ENCODE results near the gene SYCP2. TPM values are rescaled to one million over a fixed set of nuclear protein-coding genes. Genes with fewer than 3 reads are reported as not detected.

Gene SYCP2
- total RNA-seq, 1 experiment from 2014 or later = 0.70 TPM

- Mint-ChIP-seq H3K4me3 (no peak overlapping the region), H3K27ac (no peak overlapping the region), H3K36me3 (ENCODE audit: insufficient read depth in 1 of 3, low read depth in 3 of 3) (no peaks in the 10 kb centered on the region), H3K4me1 (peaks cover 0 to under 1% of the 10 kb centered on the region in 2 experiments; a peak in 1 of 4 replicates), H3K27me3 (ENCODE audit: low read depth) (peaks cover 2% of the 10 kb centered on the region), H3K9me3 (no peaks in the 10 kb centered on the region)
- no peak for DNase-seq
- H3K27me3 ChIP-seq (ENCODE audit: insufficient read depth, low read length) = no peaks in the 10 kb centered on the region
- H2BK20ac ChIP-seq (ENCODE audit: low read depth, low read length, poor library complexity, severe bottlenecking) = no peak overlapping the region
- H3K4me1 ChIP-seq (ENCODE audit: insufficient read depth, low read length) = no peaks in the 10 kb centered on the region
- H3K14ac ChIP-seq (ENCODE audit: insufficient read depth, low read length) = no peak overlapping the region
- H3K9ac ChIP-seq (ENCODE audit: extremely low read depth, insufficient read length, low read length) = no peak overlapping the region
- H3K23ac ChIP-seq (ENCODE audit: insufficient read length, low read depth, low read length) = no peak overlapping the region
- H2BK120ac ChIP-seq (ENCODE audit: low read depth, low read length, poor library complexity, severe bottlenecking) = no peak overlapping the region
- H3K27ac ChIP-seq (ENCODE audit: insufficient read length, low read depth, low read length) = no peak overlapping the region
- no peaks in the 10 kb centered on the region for H3K23me2 ChIP-seq (ENCODE audit: insufficient read length, low read depth, low read length, poor library complexity, severe bottlenecking)
- H3K4me2 ChIP-seq (ENCODE audit: insufficient read depth, insufficient read length, low read length) = no peak overlapping the region
- H3T11ph ChIP-seq (ENCODE audit: low read length) = no peak overlapping the region
- H4K20me1 ChIP-seq (ENCODE audit: control insufficient read depth, insufficient read depth, insufficient read length) = no peaks in the 10 kb centered on the region
- H2BK15ac ChIP-seq (ENCODE audit: low read depth, low read length) = no peak overlapping the region
- no peaks in the 10 kb centered on the region for H3K79me2 ChIP-seq (ENCODE audit: insufficient read depth, low read length)
- H4K91ac ChIP-seq (ENCODE audit: insufficient read length, low read depth, low read length) = no peak overlapping the region
- no peak overlapping the region for H2BK5ac ChIP-seq (ENCODE audit: insufficient read length, low read length)
- no CpG with 5 or more reads among the region's 1 CpG for WGBS (ENCODE audit: extremely low coverage, insufficient read length, low lambda C conversion rate)
- no peaks in the 10 kb centered on the region for H3K79me1 ChIP-seq (ENCODE audit: insufficient read depth, low read depth, low read length, poor library complexity, severe bottlenecking)
- TF ChIP-seq CTCF (conservative IDR thresholded peaks at IDR 0.05) = no peak
- H2AFZ ChIP-seq (ENCODE audit: low read length) = no peak overlapping the region
- no peak overlapping the region for H3K18ac ChIP-seq (ENCODE audit: insufficient read length, low read depth, low read length)
- no peaks in the 10 kb centered on the region for H3K9me3 ChIP-seq (ENCODE audit: control insufficient read depth, low read depth, low read length)
- H3K4ac ChIP-seq (ENCODE audit: low read depth, low read length) = no peak overlapping the region
- H2AK5ac ChIP-seq (ENCODE audit: insufficient read length, low read length) = no peak overlapping the region
- no peak overlapping the region for H2BK12ac ChIP-seq (ENCODE audit: insufficient read length, low read depth, low read length)
- H3K56ac ChIP-seq (ENCODE audit: insufficient read length, low read depth, low read length) = no peak overlapping the region
- H4K5ac ChIP-seq (ENCODE audit: insufficient read length, low read depth, low read length) = no peak overlapping the region
- H4K8ac ChIP-seq (replicated peaks; ENCODE audit: insufficient read length, low read depth, low read length) = no peak overlapping the region
These were observed 9.9 kb downstream of the SYCP2 start for GRCh38 chr20:59923514-59923913.

Data from H9 (cell line).